T-helper 1 cell (primary cell): ENCODE results near the gene KDM2A.
A peak's percentile ranks its signal among the peaks of the same experiment; 100 is the strongest.

Experiments
- DNase-seq, 5 donors: peaks; one replicate each; pipeline ENCODE4 v3.0.0-alpha.2; 2012 to 2020

Gene KDM2A

GRCh38 chr11:67262731-67263675 is 143.9 kb downstream of the KDM2A start:
- DNase-seq = peak in 4 of 5 donors; percentile 60 to 81 (median 66)

DNA sequence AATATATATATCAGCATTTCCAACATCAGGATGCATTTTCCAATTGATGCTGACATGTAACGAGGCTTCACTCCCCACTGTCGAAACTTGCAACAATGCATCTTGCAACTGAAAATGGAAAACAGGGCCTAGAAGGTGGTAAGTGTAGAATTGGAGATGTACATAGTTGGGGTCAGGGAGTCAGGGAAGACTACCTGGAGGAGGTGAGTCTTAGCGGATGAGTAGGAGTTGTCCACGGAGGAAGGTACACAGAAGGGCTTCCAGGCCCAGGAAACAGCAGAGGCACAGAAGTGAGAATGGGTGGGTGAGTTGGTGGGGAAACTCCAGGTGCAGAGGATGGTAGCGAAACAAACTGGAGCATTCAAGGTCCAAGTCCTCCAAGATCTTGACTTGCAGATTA is 145.2 kb downstream of the KDM2A start:
- no peak for DNase-seq

- no peak for DNase-seq
These were observed 146.0 kb downstream of the KDM2A start for GRCh38 chr11:67264877-67265632.

DNA sequence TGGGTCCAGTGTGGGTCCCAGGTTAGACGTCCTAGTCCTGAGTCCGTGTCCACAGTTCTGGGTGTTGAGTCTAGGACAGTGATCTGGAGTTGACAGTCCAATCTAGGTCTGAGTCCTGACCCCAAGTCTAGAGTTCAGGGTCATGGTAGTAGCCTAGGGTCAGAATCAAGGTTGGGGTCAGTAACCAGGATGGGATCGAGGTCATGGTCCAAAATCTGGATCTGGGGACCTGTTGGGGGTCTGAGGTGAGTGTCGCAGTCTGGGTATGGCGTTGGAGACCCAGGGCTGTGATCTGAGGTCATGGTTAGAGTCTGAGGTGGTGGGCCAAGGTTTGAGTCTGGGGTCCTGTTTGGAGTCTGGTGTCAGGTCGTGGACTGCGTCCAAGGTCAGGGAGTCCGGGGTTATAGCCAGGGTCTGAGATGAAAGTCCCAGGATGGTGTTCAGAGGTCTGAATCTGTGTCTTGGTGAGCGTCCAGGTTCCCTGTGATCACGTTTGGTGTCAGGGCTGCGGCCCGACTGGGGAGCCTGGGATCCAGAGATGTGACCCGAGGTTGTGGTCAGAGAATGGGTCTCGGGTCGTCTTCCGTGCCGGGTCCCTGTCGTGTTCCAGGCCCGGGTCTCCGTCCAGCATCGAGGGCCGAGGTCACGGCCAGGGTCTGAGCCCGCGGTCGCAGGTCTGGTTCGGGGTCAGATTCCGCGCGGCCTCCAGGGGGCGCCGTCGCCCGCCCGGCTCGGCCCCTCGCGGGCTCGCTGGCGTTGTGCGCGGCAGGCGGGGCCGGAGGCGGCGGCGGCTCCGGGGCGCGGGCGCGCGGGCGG is 146.8 kb downstream of the KDM2A start:
- peak; percentile 57 to 78 (median 68) for DNase-seq

DNA sequence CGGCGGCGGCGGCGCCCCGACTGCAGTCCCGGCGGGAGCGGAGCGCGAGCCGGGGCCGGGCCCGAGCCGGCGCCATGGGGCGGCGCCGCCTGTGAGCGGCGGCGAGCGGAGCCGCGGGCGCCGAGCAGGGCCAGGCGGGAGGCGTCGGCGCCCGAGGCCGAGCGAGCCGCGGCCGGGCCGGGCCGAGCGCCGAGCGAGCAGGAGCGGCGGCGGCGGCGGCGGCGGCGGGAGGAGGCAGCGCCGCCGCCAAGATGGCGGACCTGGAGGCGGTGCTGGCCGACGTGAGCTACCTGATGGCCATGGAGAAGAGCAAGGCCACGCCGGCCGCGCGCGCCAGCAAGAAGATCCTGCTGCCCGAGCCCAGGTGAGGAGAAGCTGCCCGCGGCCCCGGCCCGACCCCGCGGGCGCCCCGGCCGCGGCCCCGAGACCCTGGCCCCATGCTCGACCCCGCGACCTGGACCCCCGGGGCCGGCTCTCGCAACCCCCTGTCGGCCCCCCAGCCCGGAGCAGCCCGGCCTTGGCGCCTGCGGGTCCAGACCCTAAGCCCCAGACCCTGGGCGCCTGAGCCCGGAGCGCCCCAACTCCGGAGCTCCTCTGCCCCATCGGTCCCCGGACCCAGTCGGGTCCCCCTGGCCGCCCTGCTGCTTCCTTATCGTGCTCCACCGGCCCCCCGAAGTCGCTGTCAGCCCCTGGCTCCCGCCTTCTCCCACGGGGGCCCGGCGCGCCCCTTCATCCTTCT is 147.6 kb downstream of the KDM2A start, which contains the start of gene GRK2:
Gene GRK2 (plus strand): TSS at position 25 of the 739 bp plus-strand sequence. CDS start 227 bp downstream, at position 252.
- DNase-seq = peak in 3 of 5 donors; percentile 41 to 56 (median 55)

DNA sequence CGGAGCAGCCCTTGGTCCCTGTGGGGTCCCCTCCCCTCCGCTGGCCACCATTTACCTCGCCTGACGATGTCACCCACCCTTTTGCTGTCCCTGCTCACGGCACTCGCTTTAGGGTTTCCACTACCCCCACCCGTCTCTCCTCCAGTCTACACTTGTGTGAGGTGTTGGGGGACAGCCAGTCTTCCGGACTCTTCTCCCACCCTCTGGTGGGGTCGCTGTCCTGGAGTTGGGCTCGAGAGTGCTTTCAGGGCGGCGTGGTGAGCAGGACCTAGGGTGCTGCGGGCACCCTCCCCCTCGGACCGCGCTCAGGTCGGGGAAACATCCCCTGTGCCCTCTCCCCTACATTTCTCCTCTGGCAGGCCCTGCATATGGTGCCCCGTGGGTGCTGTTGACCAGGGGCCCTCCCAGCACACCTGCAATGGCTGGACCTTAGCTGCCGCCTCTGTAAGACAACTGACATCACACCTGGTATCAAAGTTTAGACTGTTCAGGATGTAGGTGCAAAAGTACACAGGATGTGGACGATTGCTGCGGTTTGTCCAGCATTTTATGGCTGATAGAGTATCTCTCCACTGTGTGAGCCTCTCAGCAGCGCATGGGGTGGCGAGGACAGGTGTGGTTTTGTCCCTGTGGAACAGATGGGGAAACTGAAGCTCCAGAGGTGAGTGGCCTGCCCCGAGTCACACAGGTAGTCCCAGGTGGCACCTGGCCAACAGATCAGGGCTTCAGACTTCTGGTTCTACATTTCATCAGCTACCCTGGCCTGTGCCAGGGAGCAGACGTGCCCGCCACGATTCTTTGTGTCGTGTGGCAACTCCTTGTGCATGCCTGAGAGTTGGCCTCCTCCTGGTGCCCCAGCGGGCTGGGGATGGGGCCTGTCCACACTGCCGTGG is 148.4 kb downstream of the KDM2A start:
- DNase-seq = peak in 2 of 5 donors; percentile 37 to 63

DNA sequence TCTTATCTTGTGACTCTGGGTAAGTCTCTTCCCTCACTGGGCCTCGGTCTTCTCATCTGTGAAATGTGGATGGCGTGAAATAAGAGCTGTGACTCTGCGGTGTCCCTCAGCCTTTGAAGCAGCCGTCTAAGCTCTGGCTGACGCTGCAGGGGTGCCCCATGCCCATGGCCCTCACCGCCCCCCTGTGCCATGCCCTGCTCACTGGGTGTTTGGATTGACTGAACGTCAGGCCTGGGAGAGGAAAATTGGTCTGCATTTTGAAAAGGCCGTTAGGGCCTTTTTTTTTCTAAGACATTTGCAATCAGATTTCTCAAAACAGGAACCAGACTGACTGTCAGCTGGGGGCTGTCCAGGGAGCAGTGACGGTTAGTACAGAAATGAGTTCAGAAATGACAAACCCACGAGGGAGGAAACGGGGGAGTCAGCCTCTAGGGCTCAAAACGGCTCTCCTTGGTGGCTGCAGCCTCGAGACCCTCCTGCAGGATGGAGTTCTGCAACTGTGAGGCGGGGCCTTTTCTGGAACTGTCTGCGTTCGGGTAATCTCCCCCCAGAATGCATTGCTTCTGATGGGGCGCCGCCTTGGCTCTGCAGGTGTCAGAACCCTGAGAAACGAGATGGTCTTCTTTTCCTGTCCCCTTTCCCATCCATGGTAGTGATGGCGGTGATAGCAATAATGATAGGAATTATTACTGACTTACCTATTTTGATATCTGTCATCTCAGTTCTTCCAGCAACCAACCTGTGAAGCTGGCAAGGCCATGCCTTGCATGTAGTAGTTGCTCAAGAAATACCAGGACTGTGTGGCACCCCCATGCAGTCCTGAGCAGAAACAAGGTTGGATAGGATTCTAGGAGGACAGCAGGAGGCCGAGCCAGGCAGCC is 149.3 kb downstream of the KDM2A start:
- DNase-seq = peak in 4 of 5 donors; percentile 41 to 95 (median 48)

- no peak for DNase-seq
These were observed 149.9 kb downstream of the KDM2A start for GRCh38 chr11:67268962-67269268.

DNA sequence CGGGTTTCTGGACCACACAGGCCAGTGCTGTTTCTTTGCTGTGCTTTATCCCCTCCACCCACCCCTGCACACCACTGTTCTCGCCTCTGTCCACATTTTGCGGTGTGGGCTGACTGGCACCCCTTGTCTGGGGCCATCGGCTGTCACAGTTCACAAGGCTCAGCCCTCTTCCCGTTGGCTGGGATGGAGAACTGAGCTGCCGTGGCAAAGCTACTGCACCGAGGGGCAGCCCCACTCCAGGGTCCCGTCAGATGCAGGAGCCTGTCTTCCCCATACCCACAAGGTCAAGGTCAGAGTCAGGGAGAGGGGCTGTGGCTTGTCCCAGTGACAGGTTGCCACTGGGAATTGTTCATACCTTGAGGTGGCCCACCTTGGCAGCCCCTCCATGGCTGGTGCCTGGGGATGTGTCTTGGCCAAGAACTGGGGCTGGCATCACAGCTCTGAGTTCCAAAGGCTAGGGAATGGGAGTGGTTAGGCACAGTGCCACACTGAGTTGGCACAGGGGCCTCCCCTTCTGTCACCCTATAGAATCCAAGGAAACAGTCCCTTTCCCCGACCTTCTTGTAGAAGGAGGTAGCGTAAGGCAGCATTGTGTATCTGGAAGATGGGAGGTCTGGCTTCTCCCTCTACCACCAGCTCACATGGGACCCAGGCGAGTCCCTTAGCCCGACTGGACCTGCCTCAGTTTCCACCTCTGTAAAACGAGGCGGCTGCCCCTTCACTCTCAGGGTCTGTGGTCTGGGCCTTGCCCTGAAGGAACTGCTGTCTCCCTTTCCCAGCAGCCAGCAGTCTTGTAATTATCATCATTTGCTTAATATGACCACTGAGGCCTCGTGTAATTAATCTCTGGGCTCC is 150.6 kb downstream of the KDM2A start:
- DNase-seq = no peak

DNA sequence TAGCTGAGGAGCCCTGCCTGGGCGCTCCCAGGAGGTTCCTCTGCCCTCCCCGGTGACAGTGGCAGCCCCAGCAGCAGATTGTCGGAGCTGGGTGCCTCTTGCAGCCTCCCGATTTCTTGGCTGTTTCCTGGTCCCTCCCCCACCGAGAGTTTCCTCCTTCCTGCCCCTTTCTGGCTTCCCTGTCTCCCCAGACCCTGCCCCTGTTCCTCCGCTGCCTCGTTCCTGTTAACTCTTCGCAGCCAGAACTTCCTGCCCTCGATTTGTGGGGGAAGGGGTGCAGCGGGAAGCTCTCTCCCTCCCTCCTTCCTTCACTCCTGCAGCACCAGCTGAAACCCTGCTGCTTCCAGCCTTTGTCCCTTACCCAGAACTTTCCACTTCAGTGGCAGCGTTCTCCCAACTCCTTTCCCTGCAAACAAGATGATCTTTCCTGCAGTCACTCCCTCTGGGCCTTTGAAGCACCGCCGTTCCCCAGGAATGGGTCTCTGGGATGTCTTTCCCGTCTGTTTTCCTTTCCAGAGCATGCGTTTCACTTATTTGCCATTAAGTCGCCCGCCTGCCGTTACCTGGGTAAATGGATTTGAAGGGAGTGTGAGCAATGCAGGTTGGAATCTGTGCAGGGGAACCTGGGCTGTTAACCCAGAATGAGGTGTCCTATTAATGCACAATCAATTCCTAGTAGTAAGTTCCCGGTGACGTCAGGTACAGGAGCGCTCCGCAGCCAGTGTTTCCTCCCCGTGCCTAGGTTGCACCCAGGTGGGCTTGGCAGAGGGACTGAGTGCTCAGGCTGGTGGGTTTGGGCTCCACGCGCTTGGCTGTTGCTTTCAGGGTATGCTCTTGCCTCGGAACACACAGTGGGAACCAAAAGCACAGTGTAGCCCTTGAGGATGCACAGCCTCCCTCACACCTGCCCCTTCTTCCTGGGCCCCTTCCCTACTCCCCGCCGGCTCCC is 151.5 kb downstream of the KDM2A start:
- no peak for DNase-seq

GRCh38 chr11:67271205-67271540 is 152.1 kb downstream of the KDM2A start:
- no peak for DNase-seq

DNA sequence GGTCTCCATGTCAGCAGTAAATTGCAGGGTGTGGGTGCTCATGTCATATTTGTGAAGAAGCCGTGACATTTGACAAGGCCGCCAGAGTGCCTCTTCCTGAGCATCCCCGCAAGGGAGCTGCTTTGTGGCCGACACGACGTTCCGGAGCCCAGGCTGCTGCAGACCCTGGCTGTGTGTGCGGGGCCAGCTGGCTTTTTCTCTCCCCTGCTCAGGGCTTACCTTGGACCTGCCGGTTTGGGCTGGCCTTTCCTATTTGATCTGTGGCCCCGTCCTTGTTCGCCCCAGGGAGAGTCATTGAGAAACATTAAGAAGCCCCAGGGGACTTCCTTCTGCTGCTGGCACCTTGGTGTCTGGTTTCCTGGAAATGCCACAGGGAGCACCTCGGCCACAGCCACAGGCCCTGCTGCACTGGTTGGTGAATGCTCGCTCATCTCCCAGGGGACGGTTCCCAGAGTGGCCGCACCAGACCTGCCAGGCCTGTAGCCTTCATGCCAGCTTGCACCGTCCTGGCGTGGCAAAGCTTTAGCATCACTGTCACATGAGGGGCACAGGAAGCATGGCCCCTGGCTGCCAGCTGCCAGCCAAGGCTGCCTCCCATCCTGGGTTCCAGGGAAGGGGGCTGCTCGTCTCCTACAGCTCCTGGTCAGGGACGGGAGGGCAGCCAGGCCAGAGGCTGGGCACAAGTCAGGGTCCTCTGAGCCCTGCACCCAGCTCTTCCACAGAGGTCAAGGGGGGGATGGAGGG is 152.7 kb downstream of the KDM2A start:
- DNase-seq = peak in 4 of 5 donors; percentile 37 to 87 (median 42)

DNA sequence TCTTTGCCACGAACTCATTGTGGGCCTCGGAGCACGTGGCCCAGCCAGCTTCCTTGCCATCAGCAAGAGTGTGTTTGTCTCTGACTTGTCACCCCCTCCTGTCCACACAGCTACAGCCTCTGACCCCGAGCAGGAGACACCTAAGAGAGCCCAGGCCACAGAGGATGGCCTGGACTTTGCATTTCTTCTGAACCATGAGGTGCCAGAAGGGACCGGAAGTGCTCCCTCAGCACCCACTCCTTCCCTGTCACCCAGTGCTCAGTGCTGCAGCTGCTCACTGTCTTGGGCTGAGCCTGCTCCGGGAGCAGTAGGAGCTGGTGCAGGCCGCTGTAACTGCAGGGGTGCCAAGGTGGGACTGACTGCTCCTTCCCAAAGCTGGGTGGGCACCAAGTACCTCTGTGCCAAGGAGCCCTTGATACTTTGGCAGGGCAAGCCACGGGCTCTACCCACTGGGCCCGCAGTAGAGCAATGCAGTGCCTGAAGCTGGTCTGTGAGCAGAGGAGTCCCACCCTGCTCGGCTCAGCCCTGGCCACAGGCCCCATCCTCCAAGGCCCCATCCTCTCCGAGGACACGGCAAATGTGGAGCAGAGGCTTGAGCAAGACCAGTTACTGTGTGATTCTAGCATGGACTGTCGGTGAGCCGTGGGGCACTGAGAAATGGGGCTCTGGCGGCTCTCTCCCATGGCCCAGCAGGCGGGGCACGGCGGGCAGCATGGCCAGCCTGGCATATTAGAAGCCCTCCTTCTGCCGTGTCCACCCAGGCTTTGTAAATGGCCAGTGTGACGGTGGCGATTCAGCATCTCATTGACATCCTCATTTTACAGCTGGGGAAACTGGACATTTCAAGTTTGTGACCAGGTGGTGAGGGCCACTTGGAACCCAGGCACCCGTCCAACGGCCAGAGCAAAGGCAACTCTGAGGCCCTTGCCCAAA is 153.5 kb downstream of the KDM2A start:
- peak in 2 of 5 donors; percentile 9 to 55 for DNase-seq

DNA sequence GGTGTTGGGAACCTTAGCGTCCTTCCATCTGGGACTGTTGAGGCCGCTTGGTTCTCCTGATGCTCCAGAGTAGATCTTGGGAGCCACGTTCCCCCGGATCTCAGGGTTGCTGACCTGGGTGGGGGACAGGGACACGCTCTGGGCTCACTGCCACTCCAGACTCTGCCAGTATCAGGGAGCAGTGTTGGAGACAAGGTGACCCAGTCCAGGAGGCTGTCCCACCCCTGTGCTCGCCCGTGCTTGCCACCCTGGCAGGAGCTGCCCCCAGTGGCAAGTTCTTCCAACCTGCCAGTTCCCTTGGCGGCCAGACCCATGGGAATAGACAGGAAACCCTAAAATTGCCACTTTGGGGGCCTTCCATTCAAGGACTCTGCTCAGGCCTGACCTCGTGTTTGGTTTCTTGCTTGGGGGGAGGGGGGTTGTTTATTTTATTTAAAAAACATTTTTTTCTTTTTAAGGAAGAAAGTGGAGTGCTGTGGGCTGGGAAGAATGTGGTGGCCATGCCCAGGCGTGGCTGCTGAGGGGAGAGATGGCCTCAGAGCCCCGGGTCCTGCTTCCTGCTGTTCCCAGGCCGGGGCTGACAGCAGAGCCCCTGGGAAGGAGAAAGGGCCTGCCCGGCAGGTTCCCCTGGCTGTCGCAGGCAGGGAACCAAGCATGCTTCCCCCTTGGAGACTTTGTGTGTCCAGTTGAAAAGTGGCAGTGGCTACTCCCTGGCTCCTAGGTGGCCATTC is 154.4 kb downstream of the KDM2A start:
- peak in 1 of 5 donors; percentile 7 for DNase-seq
